Neural cell (in vitro differentiated cells): ENCODE data around the gene SHC2.

Source experiments
- CTCF ChIP-seq: fragments of 450-650 bp; IDR thresholded peaks from 2 replicates; pipeline ENCODE4 v1.5.1; 2014; ENCODE audit warnings: antibody characterized with exemption, mild to moderate bottlenecking, moderate library complexity; ENCODE audit not compliant: poor library complexity, severe bottlenecking
- REST ChIP-seq: IDR thresholded peaks from 2 replicates; pipeline ENCODE4 v1.6.1; 2012; ENCODE audit warnings: borderline replicate concordance

- TF ChIP-seq REST (no peak), CTCF (no peak)
Observed at GRCh38 chr19:492091-492531, 31.3 kb upstream of the SHC2 start.
